SK-N-SH (cell line): ENCODE measurements around the gene ABLIM1. TPM values are rescaled to one million over a fixed set of nuclear protein-coding genes. Genes with fewer than 3 reads are reported as not detected.

ENCODE experiments used
- CTCF ChIA-PET: fragments of 300-600, 350-600 bp; formaldehyde crosslinking; extraction: SDS; loops from one replicate; lab custom pipeline; 2021; lab: Yijun Ruan, JAX
- POLR2A ChIA-PET: fragments of 350-600 bp; sonication (Branson Sonifier 250); formaldehyde crosslinking; extraction: SDS; loops from one replicate; lab custom pipeline; 2020; ENCODE audit warnings: antibody characterized with exemption, inconsistent platforms; lab: Yijun Ruan, JAX
- DNase-seq: peaks from one replicate; pipeline ENCODE4 v3.0.0; 2012
- H2AFZ ChIP-seq: fragments of 200-600 bp; sonication (generic); 2 replicates; pipeline ENCODE4 v1.8.1; 2016; ENCODE audit warnings: antibody characterized with exemption, mild to moderate bottlenecking, low read depth
- H3F3A ChIP-seq: fragments of 200-600 bp; sonication (generic); replicated peaks from 2 replicates; pipeline ENCODE3; 2016; ENCODE audit warnings: antibody characterized with exemption, mild to moderate bottlenecking; ENCODE audit not compliant: insufficient read depth
- H3K27ac ChIP-seq, 2 experiments: fragments of 200-500 bp in 1 of 2; fragments of 200-600 bp in 1 of 2; sonication (Bioruptor generic) in 1 of 2; sonication (generic), shearing (Covaris generic) in 1 of 2; 2 replicates each; pipeline versions ENCODE4 v1.5.1 to v1.6.1; 2014 to 2016; ENCODE audit warnings: low read depth in 2 of 2, inconsistent platforms in 1 of 2, low read length in 1 of 2, mild to moderate bottlenecking in 1 of 2, mixed read lengths in 1 of 2
- H3K27me3 ChIP-seq: fragments of 200-600 bp; sonication (generic), shearing (Covaris generic); 2 replicates; pipeline ENCODE4 v1.6.1; 2016; ENCODE audit warnings: mixed run types; ENCODE audit not compliant: insufficient read depth
- H3K36me3 ChIP-seq, 2 experiments: fragments of 200-500 bp in 1 of 2; fragments of 200-600 bp in 1 of 2; sonication (Bioruptor generic) in 1 of 2; sonication (generic) in 1 of 2; replicated peaks in 1 of 2; 2 replicates each; pipeline versions ENCODE3 to v1.5.1; 2014 to 2016; ENCODE audit warnings: low read length in 1 of 2, mild to moderate bottlenecking in 1 of 2; ENCODE audit not compliant: insufficient read depth in 2 of 2, control insufficient read depth in 1 of 2
- H3K4me1 ChIP-seq, 2 experiments: fragments of 200-500 bp in 1 of 2; fragments of 200-600 bp in 1 of 2; sonication (Bioruptor generic) in 1 of 2; sonication (generic), shearing (Covaris generic) in 1 of 2; 2 replicates each; pipeline versions ENCODE4 v1.5.1 to v1.6.1; 2014 to 2016; ENCODE audit warnings: low read depth in 1 of 2, low read length in 1 of 2, mixed run types in 1 of 2; ENCODE audit not compliant: insufficient read depth in 2 of 2, control insufficient read depth in 1 of 2
- H3K4me2 ChIP-seq: fragments of 200-600 bp; sonication (generic), shearing (Covaris generic); 2 replicates; pipeline ENCODE4 v1.6.1; 2017; ENCODE audit warnings: mixed run types
- H3K4me3 ChIP-seq, 2 experiments: fragments of 200-500 bp in 1 of 2; fragments of 200-600 bp in 1 of 2; sonication (Bioruptor generic) in 1 of 2; sonication (generic), shearing (Covaris generic) in 1 of 2; 2 replicates each; pipeline versions ENCODE4 v1.5.1 to v1.8.1; 2014 to 2016; ENCODE audit warnings: low read depth in 2 of 2, inconsistent platforms in 1 of 2, low read length in 1 of 2, mild to moderate bottlenecking in 1 of 2, mixed read lengths in 1 of 2, moderate library complexity in 1 of 2
- H3K79me2 ChIP-seq: fragments of 200-600 bp; sonication (generic); 2 replicates; pipeline ENCODE4 v1.8.1; 2017; ENCODE audit warnings: mild to moderate bottlenecking; ENCODE audit not compliant: insufficient read depth
- H3K9ac ChIP-seq: fragments of 200-600 bp; sonication (generic); 2 replicates; pipeline ENCODE4 v1.6.1; 2017; ENCODE audit warnings: mixed run types
- H3K9me2 ChIP-seq: fragments of 200-600 bp; sonication (generic); 2 replicates; pipeline ENCODE4 v1.6.1; 2017; ENCODE audit warnings: mixed run types
- H3K9me3 ChIP-seq: fragments of 200-600 bp; sonication (generic); 2 replicates; pipeline ENCODE4 v1.6.1; 2017; ENCODE audit warnings: mixed run types, mild to moderate bottlenecking, moderate library complexity
- H4K20me1 ChIP-seq: fragments of 200-600 bp; sonication (generic); 2 replicates; pipeline ENCODE4 v1.6.1; 2017; ENCODE audit warnings: mild to moderate bottlenecking, mixed run types; ENCODE audit not compliant: insufficient read depth
- CHD2 ChIP-seq: fragments of 150-350 bp; IDR thresholded peaks from 2 replicates; pipeline ENCODE4 v1.6.1; 2018; ENCODE audit warnings: low read length; ENCODE audit not compliant: partially characterized antibody
- FOXJ3 ChIP-seq: sonication (generic); formaldehyde crosslinking; IDR thresholded peaks from 2 replicates; pipeline ENCODE4 v1.5.1; 2020; ENCODE audit warnings: mild to moderate bottlenecking, missing genetic modification reagents
- RFX5 ChIP-seq: IDR thresholded peaks from 2 replicates; pipeline ENCODE4 v1.6.1; 2012; ENCODE audit warnings: mild to moderate bottlenecking, improper control_type of control experiment, low read length
- SIN3A ChIP-seq: IDR thresholded peaks from 2 replicates; pipeline ENCODE4 v1.6.1; 2012; ENCODE audit warnings: low read depth, mild to moderate bottlenecking, low read length, moderate library complexity, borderline replicate concordance
- TAF1 ChIP-seq: IDR thresholded peaks from 2 replicates; pipeline ENCODE4 v1.6.1; 2012; ENCODE audit warnings: low read depth, mild to moderate bottlenecking, low read length, moderate library complexity, borderline replicate concordance
- ZBTB33 ChIP-seq: IDR thresholded peaks from 2 replicates; pipeline ENCODE4 v1.4.0; 2012; ENCODE audit warnings: low read depth, borderline replicate concordance
- WGBS: methylation state at CpG from one replicate; pipeline ENCODE4 v1.1.6; 2017; ENCODE audit warnings: low lambda C conversion rate; 5-methylcytosine and 5-hydroxymethylcytosine counted together
- polyA plus RNA-seq, 3 experiments: library from polyadenylated mRNA; depleted of rRNA; stranded (reverse); fragments of >200 nt; gene quantifications; 2 replicates each; pipeline ENCODE4 v1.2.3, GENCODE V29; 2012

ABLIM1 gene
- polyA plus RNA-seq, 1 of the 3 experiments (the other 2 are of a cell fraction), result 16.1 TPM

- no peaks in the 10 kb centered on the region for H3K27me3 ChIP-seq
- CTCF ChIA-PET, result interaction anchor here (0.6 to 2.6 kb wide), 5 partner anchors 12 to 818 kb away, joined by 3 to 11 read pairs (median 3); no protein-coding TSS in a partner anchor
Measured at GRCh38 chr10:114498413-114499111, 159.5 kb downstream of the ABLIM1 start.

GRCh38 chr10:114495303-114495702 is 162.8 kb downstream of the ABLIM1 start:
- H3K27me3 ChIP-seq, result no peaks in the 10 kb centered on the region
- H2AFZ ChIP-seq, result no peak overlapping the region
- no peaks in the 10 kb centered on the region for H3K9me3 ChIP-seq
- no peak for DNase-seq
- no peak overlapping the region for H3K4me2 ChIP-seq
- H3K4me3 ChIP-seq, result no peak overlapping the region
- no peaks in the 10 kb centered on the region for H3K79me2 ChIP-seq
- H3K27ac ChIP-seq, result no peak overlapping the region
- no peaks in the 10 kb centered on the region for H3F3A ChIP-seq
- no peak overlapping the region for H3K9ac ChIP-seq
- H3K9me2 ChIP-seq, result no peaks in the 10 kb centered on the region
- 91% methylated on average over 3 of the region's 3 CpGs for WGBS
- POLR2A ChIA-PET, result no interaction called here
- CTCF ChIA-PET, result interaction anchor here (1.1 to 1.8 kb wide), 3 partner anchors 23 to 191 kb away, joined by 3 to 7 read pairs (median 4); no protein-coding TSS in a partner anchor
- H3K4me1 ChIP-seq, result peaks cover 13 to 14% of the 10 kb centered on the region in 2 experiments; a peak in 3 of 4 replicates
- peaks cover 0 to 8% of the 10 kb centered on the region in 2 experiments for H3K36me3 ChIP-seq
- no peaks in the 10 kb centered on the region for H4K20me1 ChIP-seq
- TF ChIP-seq FOXJ3 (CRISPR knock-in tag), result no peak

More at GRCh38 chr10:114498413-114499111, 159.5 kb downstream of the ABLIM1 start:
- peaks cover 0 to 2% of the 10 kb centered on the region in 2 experiments; a peak in 1 of 4 replicates for H3K4me1 ChIP-seq
- H3K27ac ChIP-seq, result no peak overlapping the region
- POLR2A ChIA-PET, result no interaction called here
- H4K20me1 ChIP-seq, result no peaks in the 10 kb centered on the region
- no peak overlapping the region for H3K4me2 ChIP-seq
- H3K9me2 ChIP-seq, result no peaks in the 10 kb centered on the region
- no peak overlapping the region for H3K4me3 ChIP-seq
- peaks cover 0 to 3% of the 10 kb centered on the region in 2 experiments for H3K36me3 ChIP-seq
- no peaks in the 10 kb centered on the region for H3K9me3 ChIP-seq
- DNase-seq, result no peak
- no peak overlapping the region for H3K9ac ChIP-seq
- no peaks in the 10 kb centered on the region for H3F3A ChIP-seq
- no peak overlapping the region for H2AFZ ChIP-seq
- no peaks in the 10 kb centered on the region for H3K79me2 ChIP-seq
- 90% methylated on average over 2 of the region's 2 CpGs for whole genome bisulfite sequencing
- TF ChIP-seq SIN3A, result no peak
- TF ChIP-seq ZBTB33, result no peak
- no peak for TF ChIP-seq TAF1
- no peak for TF ChIP-seq RFX5
- TF ChIP-seq CHD2, result no peak
